ENCODE measurements around the gene LRRC1. TPM values are rescaled to one million over a fixed set of nuclear protein-coding genes. Genes with fewer than 3 reads are reported as not detected.

LRRC1 gene
- total and polyA plus RNA-seq, 2 donors (not counting 1 experiment from before 2014, with no cell fraction given), result 3.4 to 8.9 TPM

- Histone ChIP-seq H2AFZ (ENCODE audit: insufficient read depth, low read depth, low read length, poor library complexity, severe bottlenecking) (no peak overlapping the region), H3K4me3 (ENCODE audit: control extremely low read depth in 1 of 5, extremely low read depth in 1 of 5, insufficient read depth in 1 of 5, low read depth in 2 of 5, low read length in 4 of 5) (no peak overlapping the region), H3K9me3 (ENCODE audit: control extremely low read depth in 1 of 3, control insufficient read depth in 2 of 3, insufficient read depth in 1 of 3, low read length in 2 of 3) (no peaks in the 10 kb centered on the region), H3K27me3 (replicated peaks in 1 of 4; ENCODE audit: control extremely low read depth in 1 of 4, control insufficient read depth in 3 of 4, insufficient read depth in 4 of 4, low read length in 3 of 4) (no peaks in the 10 kb centered on the region), H3K36me3 (replicated peaks in 1 of 2; ENCODE audit: control extremely low read depth in 1 of 2, control insufficient read depth in 1 of 2, extremely low read depth in 1 of 2, insufficient read depth in 2 of 2, low read length in 1 of 2) (no peaks in the 10 kb centered on the region), H3K4me1 (ENCODE audit: control insufficient read depth in 2 of 2, insufficient read depth in 2 of 2, low read length in 2 of 2) (peaks cover 0 to 5% of the 10 kb centered on the region in 2 donors), H3K4me2 (replicated peaks; ENCODE audit: low read depth, low read length, poor library complexity, severe bottlenecking) (no peak overlapping the region), H3K79me2 (ENCODE audit: control insufficient read depth, insufficient read depth, low read length) (peaks cover 36% of the 10 kb centered on the region), H3K27ac (ENCODE audit: low read length in 2 of 2) (no peak overlapping the region), H4K20me1 (ENCODE audit: control insufficient read depth, insufficient read depth, low read length, poor library complexity, severe bottlenecking) (peaks cover 10% of the 10 kb centered on the region), H3K9ac (ENCODE audit: low read length) (no peak overlapping the region)
- ChIA-PET CTCF (no interaction called here), POLR2A (no interaction called here)
- TF ChIP-seq EZH2 (IDR thresholded peaks at IDR 0.05; ENCODE audit: borderline replicate concordance, insufficient read depth, low read depth, low read length, poor library complexity, severe bottlenecking), result no peak
- TF ChIP-seq CTCF (IDR thresholded peaks at IDR 0.05), result no peak
- no peak overlapping the region for H3K27ac Mint-ChIP-seq
- H3K4me1 Mint-ChIP-seq, result peaks cover 15% of the 10 kb centered on the region
- H3K27me3 Mint-ChIP-seq, result no peaks in the 10 kb centered on the region
- WGBS (ENCODE audit: insufficient coverage), result no CpG with 5 or more reads among the region's 1 CpG
- DNase-seq, result no peak
- intact Hi-C loops (cut with micrococcal nuclease), result no loop called here
- ATAC-seq (ENCODE audit: low read depth), result no peak
- H3K9me3 Mint-ChIP-seq (ENCODE audit: insufficient read depth), result no peaks in the 10 kb centered on the region
- H3K4me3 Mint-ChIP-seq, result no peak overlapping the region
These were observed 35.6 kb downstream of the LRRC1 start for GRCh38 chr6:53830366-53830765.

DNA sequence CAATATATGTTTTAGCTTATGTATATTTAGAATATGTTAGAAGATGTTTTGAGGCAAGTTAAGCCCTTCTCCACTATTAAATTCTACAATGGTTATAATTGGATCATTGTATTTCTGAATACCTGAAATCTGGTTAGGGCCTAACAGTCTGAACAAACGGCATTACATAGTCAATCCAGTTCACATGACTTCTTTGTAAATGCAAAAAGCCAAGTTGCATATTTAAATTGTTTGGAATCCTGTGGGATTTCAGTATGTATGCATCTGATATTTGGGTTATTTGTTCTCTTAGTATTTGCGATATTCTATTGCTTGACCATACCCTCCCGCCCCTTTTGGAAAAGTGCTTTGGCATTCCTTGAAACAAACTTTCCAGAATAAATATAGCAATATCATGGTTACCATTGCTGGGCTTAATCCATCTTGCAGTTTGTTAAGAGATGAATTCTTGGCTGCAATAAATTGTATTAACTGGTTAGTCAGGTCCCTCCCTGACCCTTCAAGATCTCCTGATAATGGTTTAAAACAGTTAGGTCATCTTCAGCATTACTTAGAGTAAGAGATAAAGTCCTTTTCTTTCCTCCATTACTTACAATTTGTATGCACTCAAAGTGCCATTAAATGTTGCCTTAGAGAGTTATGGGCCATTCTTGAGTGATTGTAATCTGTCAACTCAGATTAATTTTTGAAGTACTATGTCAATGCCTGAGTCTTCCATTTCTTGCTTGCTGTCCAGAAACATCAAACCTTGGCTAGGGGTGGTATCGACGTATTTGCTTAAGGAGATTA is 36.5 kb downstream of the LRRC1 start:
- no peak overlapping the region for H3K4me3 ChIP-seq (ENCODE audit: control extremely low read depth in 1 of 5, extremely low read depth in 1 of 5, insufficient read depth in 1 of 5, low read depth in 2 of 5, low read length in 4 of 5)
- no peak overlapping the region for H3K4me3 Mint-ChIP-seq

More for the DNA sequence above, 36.5 kb downstream of the LRRC1 start:
- no peak for DNase-seq
- H3K79me2 ChIP-seq (ENCODE audit: control insufficient read depth, insufficient read depth, low read length), result peaks cover 27% of the 10 kb centered on the region
- H3K4me1 ChIP-seq (ENCODE audit: control insufficient read depth in 2 of 2, insufficient read depth in 2 of 2, low read length in 2 of 2), result no peaks in the 10 kb centered on the region
- H3K27ac Mint-ChIP-seq, result no peak overlapping the region
- TF ChIP-seq CTCF (IDR thresholded peaks at IDR 0.05), result no peak
- TF ChIP-seq EZH2 (IDR thresholded peaks at IDR 0.05; ENCODE audit: borderline replicate concordance, insufficient read depth, low read depth, low read length, poor library complexity, severe bottlenecking), result no peak
- no peak for ATAC-seq (ENCODE audit: low read depth)
- CTCF ChIA-PET, result no interaction called here
- WGBS (ENCODE audit: insufficient coverage), result no CpG with 5 or more reads among the region's 5 CpGs
- H3K4me1 Mint-ChIP-seq, result peaks cover 10% of the 10 kb centered on the region
- no peaks in the 10 kb centered on the region for H3K9me3 ChIP-seq (ENCODE audit: control extremely low read depth in 1 of 3, control insufficient read depth in 2 of 3, insufficient read depth in 1 of 3, low read length in 2 of 3)
- peaks cover under 1% of the 10 kb centered on the region for H4K20me1 ChIP-seq (ENCODE audit: control insufficient read depth, insufficient read depth, low read length, poor library complexity, severe bottlenecking)
- POLR2A ChIA-PET, result no interaction called here
- H2AFZ ChIP-seq (ENCODE audit: insufficient read depth, low read depth, low read length, poor library complexity, severe bottlenecking), result no peak overlapping the region
- no peaks in the 10 kb centered on the region for H3K9me3 Mint-ChIP-seq (ENCODE audit: insufficient read depth)
- no peak overlapping the region for H3K4me2 ChIP-seq (replicated peaks; ENCODE audit: low read depth, low read length, poor library complexity, severe bottlenecking)
- no peak overlapping the region for H3K9ac ChIP-seq (ENCODE audit: low read length)
- H3K27me3 Mint-ChIP-seq, result no peaks in the 10 kb centered on the region
- no peaks in the 10 kb centered on the region for H3K36me3 ChIP-seq (replicated peaks in 1 of 2; ENCODE audit: control extremely low read depth in 1 of 2, control insufficient read depth in 1 of 2, extremely low read depth in 1 of 2, insufficient read depth in 2 of 2, low read length in 1 of 2)
- H3K27ac ChIP-seq (ENCODE audit: low read length in 2 of 2), result no peak overlapping the region
- no peaks in the 10 kb centered on the region for H3K27me3 ChIP-seq (replicated peaks in 1 of 4; ENCODE audit: control extremely low read depth in 1 of 4, control insufficient read depth in 3 of 4, insufficient read depth in 4 of 4, low read length in 3 of 4)
- intact Hi-C loops (cut with micrococcal nuclease), result no loop called here
